Esophagus (tissue), 2 donors: ENCODE results near the gene SULT1A1. TPM values are rescaled to one million over a fixed set of nuclear protein-coding genes. Genes with fewer than 3 reads are reported as not detected.

Source experiments
- H3K27ac ChIP-seq, 2 donors: one replicate each; pipeline ENCODE4 v1.5.1; 2013; ENCODE audit warnings: low read depth in 2 of 2, mild to moderate bottlenecking in 2 of 2, inconsistent platforms in 1 of 2, low read length in 1 of 2, moderate library complexity in 1 of 2
- H3K27me3 ChIP-seq, 2 donors: one replicate each; pipeline ENCODE4 v1.6.1; 2013; ENCODE audit warnings: low read length in 2 of 2, control low read depth in 1 of 2, mild to moderate bottlenecking in 1 of 2; ENCODE audit not compliant: insufficient read depth in 2 of 2, control insufficient read depth in 1 of 2
- H3K36me3 ChIP-seq, 2 donors: one replicate each; pipeline ENCODE4 v1.6.1; 2013; ENCODE audit warnings: low read length in 1 of 2; ENCODE audit not compliant: control insufficient read depth in 2 of 2, insufficient read depth in 2 of 2
- H3K4me1 ChIP-seq, 2 donors: one replicate each; pipeline ENCODE4 v1.6.1; 2013; ENCODE audit warnings: low read length in 1 of 2; ENCODE audit not compliant: control insufficient read depth in 2 of 2, insufficient read depth in 2 of 2
- H3K4me3 ChIP-seq, 2 donors: one replicate each; pipeline ENCODE4 v1.5.1; 2013; ENCODE audit warnings: low read length in 2 of 2, mild to moderate bottlenecking in 2 of 2, low read depth in 1 of 2, moderate library complexity in 1 of 2
- H3K9me3 ChIP-seq, 2 donors: one replicate each; pipeline ENCODE4 v1.6.1; 2013; ENCODE audit warnings: mild to moderate bottlenecking in 2 of 2, low read depth in 1 of 2, low read length in 1 of 2, moderate library complexity in 1 of 2; ENCODE audit not compliant: control insufficient read depth in 2 of 2, insufficient read depth in 1 of 2
- WGBS, 2 donors: extraction: QIAGEN DNeasy Blood & Tissue Kit; methylation state at CpG; one replicate each; pipeline ENCODE4 v1.1.7; 2013; 5-methylcytosine and 5-hydroxymethylcytosine counted together
- polyA plus RNA-seq, 2 donors: library from polyadenylated mRNA; stranded (reverse); fragments of 200-250 nt; gene quantifications; one replicate each; pipeline ENCODE4 v1.2.3, GENCODE V29; 2013
- donor health status: healthy with polysubstance abuse.
- donor health status: Bipolar disorder and iron deficiency.

SULT1A1 gene
- polyA plus RNA-seq, 2 donors, result 5.6 to 7.9 TPM

DNA sequence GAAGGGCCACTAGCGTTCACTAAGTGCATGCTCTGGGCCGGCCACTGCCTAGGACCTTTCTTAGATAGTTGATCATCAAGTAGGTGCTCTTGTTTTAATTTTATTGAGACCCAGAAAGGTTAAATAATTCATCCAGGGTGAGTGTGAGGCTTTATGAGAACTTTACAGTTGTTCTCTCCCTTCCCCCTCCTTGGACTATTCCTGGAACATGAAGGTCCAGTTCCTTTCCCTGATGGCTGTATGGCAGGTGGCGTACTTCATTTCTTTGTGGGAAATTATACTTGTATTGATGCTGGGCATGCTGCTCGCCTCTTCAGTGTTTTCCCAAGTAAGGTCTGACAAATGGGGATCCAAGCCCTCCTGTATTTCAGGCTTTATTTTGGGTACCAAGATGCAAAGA, 47.6 kb downstream of the SULT1A1 start:
- Histone ChIP-seq H3K4me1 (no peaks in the 10 kb centered on the region), H3K36me3 (peaks cover 0 to 3% of the 10 kb centered on the region in 2 donors), H3K9me3 (peaks cover 0 to 2% of the 10 kb centered on the region in 2 donors), H3K27ac (no peak overlapping the region), H3K27me3 (no peaks in the 10 kb centered on the region), H3K4me3 (no peak overlapping the region)
- 89 to 92% methylated on average over 4 of the region's 4 CpGs for WGBS, 2 donors

DNA sequence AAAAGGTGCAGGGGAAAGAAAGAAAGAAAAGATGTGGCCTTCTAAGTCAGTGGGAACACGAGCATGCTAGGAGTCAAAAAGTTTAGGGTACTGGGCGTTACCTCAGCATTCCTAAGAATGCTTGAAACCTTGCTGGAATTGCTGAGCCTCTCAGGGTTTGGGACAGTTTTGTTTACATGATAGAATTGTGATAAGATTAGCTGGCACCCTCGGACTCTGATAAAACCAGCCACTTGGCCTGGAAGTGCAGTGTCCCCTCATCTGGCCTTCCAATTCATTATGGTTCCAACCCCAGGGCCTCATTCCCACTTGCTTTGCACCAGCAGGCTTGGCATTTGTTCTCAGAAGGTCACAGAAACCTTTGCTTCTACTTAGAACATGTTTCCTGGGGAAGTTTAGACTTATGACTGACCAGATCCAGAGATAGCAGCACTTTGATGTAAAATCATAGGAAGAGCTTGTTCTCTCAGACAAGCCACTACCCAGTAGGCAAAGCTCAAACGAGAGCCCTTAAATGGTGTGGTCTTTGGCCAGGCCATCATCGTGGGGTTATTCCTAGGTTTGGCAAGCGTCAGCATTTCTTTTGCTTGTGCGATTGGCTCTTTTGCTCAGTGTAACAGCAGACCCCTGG, 48.2 kb downstream of the SULT1A1 start:
- Histone ChIP-seq H3K36me3 (peaks cover 0 to 3% of the 10 kb centered on the region in 2 donors), H3K4me1 (no peaks in the 10 kb centered on the region), H3K4me3 (no peak overlapping the region), H3K27ac (no peak overlapping the region), H3K9me3 (peaks cover 0 to 2% of the 10 kb centered on the region in 2 donors), H3K27me3 (no peaks in the 10 kb centered on the region)
- WGBS, 2 donors, result 72 to 76% methylated on average over 7 of the region's 7 CpGs

- Histone ChIP-seq H3K27ac (no peak overlapping the region), H3K9me3 (no peaks in the 10 kb centered on the region), H3K4me1 (no peaks in the 10 kb centered on the region), H3K4me3 (no peak overlapping the region), H3K27me3 (no peaks in the 10 kb centered on the region), H3K36me3 (peaks cover 0 to 3% of the 10 kb centered on the region in 2 donors)
- 78 to 93% methylated on average over 3 of the region's 3 CpGs for WGBS, 2 donors
Observed at GRCh38 chr16:28558456-28558855, 51.4 kb downstream of the SULT1A1 start.

GRCh38 chr16:28556914-28557320, 52.9 kb downstream of the SULT1A1 start:
- no peaks in the 10 kb centered on the region for H3K4me1 ChIP-seq
- H3K36me3 ChIP-seq, result peaks cover 0 to 3% of the 10 kb centered on the region in 2 donors
- H3K9me3 ChIP-seq, result no peaks in the 10 kb centered on the region
- H3K27me3 ChIP-seq, result no peaks in the 10 kb centered on the region
- H3K4me3 ChIP-seq, result no peak overlapping the region
- no peak overlapping the region for H3K27ac ChIP-seq
- 79 to 84% methylated on average over 2 of the region's 2 CpGs for WGBS, 2 donors

DNA sequence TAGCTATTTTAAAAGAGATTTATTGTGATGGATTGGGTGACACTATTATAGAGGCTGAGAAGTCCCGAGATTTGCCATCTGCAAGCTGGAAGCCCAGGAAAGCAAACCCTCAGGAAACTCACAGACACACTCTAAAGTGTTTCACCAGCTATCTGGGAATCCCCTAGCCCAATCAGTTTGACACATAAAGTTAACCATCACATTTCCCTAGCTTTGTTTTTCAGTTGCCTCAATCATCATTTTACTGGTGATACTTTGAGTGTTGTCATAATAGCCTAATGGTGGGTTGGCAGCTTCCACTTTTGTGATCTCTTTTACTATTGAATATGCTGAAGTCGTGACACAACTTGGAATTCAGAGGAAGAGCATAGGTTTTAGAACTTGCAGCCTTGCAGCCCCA, 54.3 kb downstream of the SULT1A1 start:
- WGBS, 2 donors, result 80 to 89% methylated on average over 2 of the region's 2 CpGs

More for the DNA sequence above, 54.3 kb downstream of the SULT1A1 start:
- Histone ChIP-seq H3K27me3 (no peaks in the 10 kb centered on the region), H3K27ac (no peak overlapping the region), H3K36me3 (peaks cover 0 to 3% of the 10 kb centered on the region in 2 donors), H3K9me3 (no peaks in the 10 kb centered on the region), H3K4me3 (no peak overlapping the region), H3K4me1 (no peaks in the 10 kb centered on the region)

Other genes with a start within 250 kb of the SULT1A1 start
- under 1 TPM; 0.21 to 0.77 TPM for gene NPIPB6, start 246.5 kb downstream of the SULT1A1 start, polyA plus RNA-seq
- 10 to 100 TPM; 41.2 to 49.7 TPM for gene EIF3CL, start 206.2 kb downstream of the SULT1A1 start, polyA plus RNA-seq
- gene NPIPB7, start 137.7 kb downstream of the SULT1A1 start, polyA plus RNA-seq, result under 1 TPM in 1 of 2 donors, not detected in 1; 0.10 TPM
- 10 to 100 TPM; 14.9 to 19.3 TPM for gene CLN3, start 118.0 kb downstream of the SULT1A1 start, polyA plus RNA-seq
- 1 to 10 TPM; 1.2 TPM for gene APOBR, start 115.4 kb downstream of the SULT1A1 start, polyA plus RNA-seq
- under 1 TPM; 0.04 to 0.14 TPM for gene IL27, start 103.2 kb downstream of the SULT1A1 start, polyA plus RNA-seq
- gene NUPR1, start 71.1 kb downstream of the SULT1A1 start, polyA plus RNA-seq, result 100 to 1,000 TPM in 1 of 2 donors, 10 to 100 TPM in 1; 88.1 to 161 TPM
- 10 to 100 TPM; 16.3 to 17.6 TPM for gene SGF29, start 56.1 kb downstream of the SULT1A1 start, polyA plus RNA-seq
- gene SULT1A2, start 13.0 kb downstream of the SULT1A1 start, polyA plus RNA-seq, result under 1 TPM; 0.05 to 0.43 TPM
- under 1 TPM in 1 of 2 donors, not detected in 1; 0.06 TPM for gene NPIPB8, start 28.0 kb upstream of the SULT1A1 start, polyA plus RNA-seq
- 100 to 1,000 TPM; 303 to 630 TPM for gene EIF3C, start 101.4 kb upstream of the SULT1A1 start, polyA plus RNA-seq
- gene NPIPB9, start 141.7 kb upstream of the SULT1A1 start, polyA plus RNA-seq, result under 1 TPM; 0.14 to 0.79 TPM
- 10 to 100 TPM; 37.9 to 82.1 TPM for gene ATXN2L, start 213.0 kb upstream of the SULT1A1 start, polyA plus RNA-seq
- 100 to 1,000 TPM; 175 to 188 TPM for gene TUFM, start 236.3 kb upstream of the SULT1A1 start, polyA plus RNA-seq